ENCODE results near the gene DDX43. TPM values are rescaled to one million over a fixed set of nuclear protein-coding genes. Genes with fewer than 3 reads are reported as not detected.

Gene DDX43
- polyA plus RNA-seq, 1 of the 3 experiments (the other 2 are of a cell fraction) = not detected

- Histone ChIP-seq H3K27me3 (ENCODE audit: insufficient read depth) (no peaks in the 10 kb centered on the region), H3K79me2 (ENCODE audit: insufficient read depth) (no peaks in the 10 kb centered on the region), H3K4me2 (no peak overlapping the region), H3K4me3 (ENCODE audit: low read depth in 2 of 2, low read length in 1 of 2) (no peak overlapping the region), H3K9me2 (no peaks in the 10 kb centered on the region), H3K27ac (ENCODE audit: low read depth in 2 of 2, low read length in 1 of 2) (no peak overlapping the region), H4K20me1 (ENCODE audit: insufficient read depth) (no peaks in the 10 kb centered on the region), H3K9me3 (no peaks in the 10 kb centered on the region), H2AFZ (ENCODE audit: low read depth) (no peak overlapping the region), H3K9ac (no peak overlapping the region), H3K36me3 (replicated peaks in 1 of 2; ENCODE audit: control insufficient read depth in 1 of 2, insufficient read depth in 2 of 2, low read length in 1 of 2) (no peaks in the 10 kb centered on the region), H3F3A (replicated peaks; ENCODE audit: insufficient read depth) (no peaks in the 10 kb centered on the region), H3K4me1 (ENCODE audit: control insufficient read depth in 1 of 2, insufficient read depth in 2 of 2, low read depth in 1 of 2, low read length in 1 of 2) (no peaks in the 10 kb centered on the region)
- ChIA-PET CTCF (interaction anchor here (1.2 kb wide), 1 partner anchor 953 kb away, joined by 3 read pairs; no protein-coding TSS in a partner anchor), POLR2A (no interaction called here)
- DNase-seq = no peak
- WGBS (ENCODE audit: low lambda C conversion rate) = 70% methylated on average over 9 of the region's 9 CpGs
- no peak for TF ChIP-seq EZH2phosphoT487 (IDR thresholded peaks at IDR 0.05; ENCODE audit: borderline replicate concordance, low read depth)
- no peak for TF ChIP-seq RCOR1 (IDR thresholded peaks at IDR 0.05; ENCODE audit: low read length)
- no peak for TF ChIP-seq MAX (IDR thresholded peaks at IDR 0.05; ENCODE audit: low read depth)
- TF ChIP-seq YY1 (IDR thresholded peaks at IDR 0.05; ENCODE audit: low read depth) = no peak
- TF ChIP-seq CTCF (IDR thresholded peaks at IDR 0.05) = no peak
- no peak for TF ChIP-seq TEAD4 (IDR thresholded peaks at IDR 0.05; ENCODE audit: borderline replicate concordance, insufficient read depth)
- no peak for TF ChIP-seq POLR2AphosphoS5 (IDR thresholded peaks at IDR 0.05; ENCODE audit: low read depth, low read length)
- no peak for TF ChIP-seq FOXJ3 (CRISPR knock-in tag; IDR thresholded peaks at IDR 0.05)
- no peak for TF ChIP-seq CHD2 (IDR thresholded peaks at IDR 0.05; ENCODE audit: low read length, partially characterized antibody)
- TF ChIP-seq NFIC (IDR thresholded peaks at IDR 0.05; ENCODE audit: borderline replicate concordance) = no peak
- no peak for TF ChIP-seq MEF2A (IDR thresholded peaks at IDR 0.05; ENCODE audit: borderline replicate concordance, low read depth)
- no peak for TF ChIP-seq USF1 (IDR thresholded peaks at IDR 0.05; ENCODE audit: borderline replicate concordance, low read depth)
- TF ChIP-seq RXRA (IDR thresholded peaks at IDR 0.05; ENCODE audit: borderline replicate concordance, low read depth) = no peak
- TF ChIP-seq ZBTB33 (IDR thresholded peaks at IDR 0.05; ENCODE audit: borderline replicate concordance, low read depth) = no peak
- TF ChIP-seq EP300 (IDR thresholded peaks at IDR 0.05; ENCODE audit: borderline replicate concordance in 1 of 2, low read depth in 1 of 2, low read length in 1 of 2) = no peak
- TF ChIP-seq PBX3 (IDR thresholded peaks at IDR 0.05) = no peak
- no peak for TF ChIP-seq GATA2 (CRISPR knock-in tag; IDR thresholded peaks at IDR 0.05)
These were observed 30.1 kb upstream of the DDX43 start for GRCh38 chr6:73364549-73364948.
